Lung (tissue), 12 donors: ENCODE results near the gene FOXO4. TPM values are rescaled to one million over a fixed set of nuclear protein-coding genes. Genes with fewer than 3 reads are reported as not detected.

ENCODE experiments used
- ATAC-seq: fragments of 200-7000 bp; cut with Tn5 transposase; one replicate; pipeline ENCODE4 v1.9.1; 2020; ENCODE audit warnings: moderate number of reproducible peaks; ENCODE audit not compliant: insufficient read depth, low FRiP score
- DNase-seq, 3 donors: peaks; one replicate each; pipeline ENCODE4 v3.0.0-alpha.2; 2013 to 2017
- H3K27ac ChIP-seq, 2 donors: one replicate each; pipeline ENCODE4 v1.5.1; 2013; ENCODE audit warnings: mild to moderate bottlenecking in 2 of 2, moderate library complexity in 2 of 2, control low read depth in 1 of 2, inconsistent platforms in 1 of 2, low read depth in 1 of 2, low read length in 1 of 2
- H3K27me3 ChIP-seq, 3 donors: one replicate each; pipeline ENCODE4 v1.5.1; 2013; ENCODE audit warnings: low read length in 2 of 3; ENCODE audit not compliant: control insufficient read depth in 3 of 3, insufficient read depth in 3 of 3
- H3K36me3 ChIP-seq, 4 donors: one replicate each; pipeline ENCODE4 v1.5.1; 2013; ENCODE audit warnings: low read length in 4 of 4, mild to moderate bottlenecking in 1 of 4, moderate library complexity in 1 of 4; ENCODE audit not compliant: control insufficient read depth in 4 of 4, insufficient read depth in 4 of 4
- H3K4me1 ChIP-seq, 5 donors: one replicate each; pipeline ENCODE4 v1.5.1; 2013; ENCODE audit warnings: low read length in 5 of 5, mild to moderate bottlenecking in 2 of 5, moderate library complexity in 1 of 5; ENCODE audit not compliant: control insufficient read depth in 5 of 5, insufficient read depth in 5 of 5
- H3K4me3 ChIP-seq: one replicate; pipeline ENCODE4 v1.5.1; 2013; ENCODE audit warnings: mild to moderate bottlenecking, control low read depth, moderate library complexity
- H3K9ac ChIP-seq, 2 donors: one replicate each; pipeline ENCODE4 v1.5.1; 2013; ENCODE audit warnings: low read length in 2 of 2, control low read depth in 1 of 2; ENCODE audit not compliant: insufficient read depth in 1 of 2
- H3K9me3 ChIP-seq, 4 donors: one replicate each; pipeline ENCODE4 v1.5.1; 2013; ENCODE audit warnings: low read length in 3 of 4, mild to moderate bottlenecking in 1 of 4, moderate library complexity in 1 of 4; ENCODE audit not compliant: control insufficient read depth in 4 of 4, insufficient read depth in 3 of 4
- CTCF ChIP-seq: IDR thresholded peaks from 2 replicates; pipeline ENCODE4 v1.5.1; 2012; ENCODE audit warnings: mild to moderate bottlenecking; ENCODE audit errors: control extremely low read depth, extremely low read depth
- WGBS, 2 donors: extraction: QIAGEN DNeasy Blood & Tissue Kit; methylation state at CpG; one replicate each; pipeline ENCODE4 v1.1.7; 2013; 5-methylcytosine and 5-hydroxymethylcytosine counted together
- polyA plus RNA-seq, 2 donors: library from polyadenylated mRNA; stranded (reverse); fragments of 200-250 nt; gene quantifications; one replicate each; pipeline ENCODE4 v1.2.1, GENCODE V29; 2013
- total RNA-seq, 2 donors: library from RNA; depleted of rRNA in 1 of 2; stranded (reverse); fragments of >200 nt in 1 of 2; gene quantifications; one replicate each; pipeline ENCODE4 v1.2.1, GENCODE V29; 2014 to 2021
- donor health status: control.
- donor health status: control.
- donor health status: Bipolar disorder and iron deficiency.
- donor health status: healthy.
- donor health status: DM: yes; HTN: yes; CAD: no.

Gene FOXO4
- total and polyA plus RNA-seq, 4 donors: 9.4 to 16.3 (median 12.3) TPM

- WGBS, 2 donors: 74 to 90% methylated on average over 10 of the region's 10 CpGs
- H3K4me3 ChIP-seq: no peak overlapping the region
- no peak overlapping the region for H3K9ac ChIP-seq
- no peak overlapping the region for H3K27ac ChIP-seq
- peaks cover 0 to 2% (median 0%) of the 10 kb centered on the region in 4 donors for H3K9me3 ChIP-seq
- DNase-seq (no peak), ATAC-seq (no peak)
- peaks cover 6 to 21% (median 11%) of the 10 kb centered on the region in 4 donors for H3K36me3 ChIP-seq
- peaks cover 0 to 7% (median 3%) of the 10 kb centered on the region in 5 donors for H3K4me1 ChIP-seq
- no peak for TF ChIP-seq CTCF
- H3K27me3 ChIP-seq: no peaks in the 10 kb centered on the region
These were observed 21.7 kb downstream of the FOXO4 start for GRCh38 chrX:71117358-71117757.

GRCh38 chrX:71118032-71118984 is 22.7 kb downstream of the FOXO4 start, which contains the start of gene MED12:
Gene MED12 (plus strand): TSS chrX:71118596. CDS start chrX:71118755, 159 bp downstream.
- Histone ChIP-seq H3K27me3 (no peaks in the 10 kb centered on the region), H3K4me1 (peaks cover 0 to 7% (median 3%) of the 10 kb centered on the region in 5 donors), H3K27ac (peak within 1 kb of the TSS; percentile 44 to 51), H3K9me3 (peaks cover 0 to 2% (median 0%) of the 10 kb centered on the region in 4 donors), H3K4me3 (peak within 1 kb of the TSS; percentile 57), H3K36me3 (peaks cover 11 to 27% (median 19%) of the 10 kb centered on the region in 4 donors), H3K9ac (peak within 1 kb of the TSS; percentile 56 to 83)
- ATAC-seq (peak; percentile 94), DNase-seq (peak; percentile 91 to 95 (median 91))
- 3 to 28% methylated on average over 32 to 56 of the region's 56 CpGs for WGBS, 2 donors
- no peak for TF ChIP-seq CTCF

GRCh38 chrX:71118985-71119535 is 23.4 kb downstream of the FOXO4 start:
- no peak for ATAC-seq
- no peak overlapping the region for H3K4me3 ChIP-seq
- peaks cover 0 to 2% (median 0%) of the 10 kb centered on the region in 4 donors for H3K9me3 ChIP-seq
- DNase-seq: no peak
- H3K36me3 ChIP-seq: peaks cover 11 to 30% (median 20%) of the 10 kb centered on the region in 4 donors
- H3K27ac ChIP-seq: peak overlapping the region in 1 of 2 donors; percentile 51
- H3K9ac ChIP-seq: peak overlapping the region; percentile 56 to 83
- TF ChIP-seq CTCF: no peak
- WGBS, 2 donors: 3 to 29% methylated on average over 9 to 17 of the region's 17 CpGs
- no peaks in the 10 kb centered on the region for H3K27me3 ChIP-seq
- peaks cover 0 to 7% (median 3%) of the 10 kb centered on the region in 5 donors for H3K4me1 ChIP-seq
